GM12872 (cell line): ENCODE results near the gene COX10.

Experiments used
- CTCF ChIP-seq: IDR thresholded peaks from 3 replicates; pipeline ENCODE4 v1.5.1; 2011; ENCODE audit warnings: low read depth, mild to moderate bottlenecking, low read length, moderate library complexity; ENCODE audit not compliant: insufficient read depth

The COX10 gene

GRCh38 chr17:14144508-14144907 is 75.2 kb downstream of the COX10 start:
- no peak for TF ChIP-seq CTCF

GRCh38 chr17:14149751-14150150 is 80.4 kb downstream of the COX10 start:
- TF ChIP-seq CTCF, result no peak

- no peak for TF ChIP-seq CTCF
Observed at GRCh38 chr17:14150619-14151018, 81.3 kb downstream of the COX10 start.

- no peak for TF ChIP-seq CTCF
Observed at GRCh38 chr17:14152721-14153120, 83.4 kb downstream of the COX10 start.

- TF ChIP-seq CTCF, result no peak
Observed at GRCh38 chr17:14153374-14153773, 84.1 kb downstream of the COX10 start.

- TF ChIP-seq CTCF, result no peak
Observed at GRCh38 chr17:14156689-14157088, 87.4 kb downstream of the COX10 start.

GRCh38 chr17:14157822-14158221 is 88.5 kb downstream of the COX10 start:
- TF ChIP-seq CTCF, result no peak

- no peak for TF ChIP-seq CTCF
Observed at GRCh38 chr17:14158707-14159106, 89.4 kb downstream of the COX10 start.
